Sigmoid colon (tissue), 4 donors: ENCODE data around the gene TAF6.

Experiments
- CTCF ChIP-seq, 4 experiments: fragments of 450-650 bp in 3 of 4; fragments of 200-600 bp in 1 of 4; IDR thresholded peaks; one replicate each; pipeline ENCODE4 v1.5.1; 2016 to 2019; ENCODE audit warnings: antibody characterized with exemption in 4 of 4, mild to moderate bottlenecking in 3 of 4, moderate library complexity in 2 of 4
- POLR2A ChIP-seq, 2 donors: fragments of 450-650 bp; IDR thresholded peaks; one replicate each; pipeline ENCODE4 v1.6.1; 2016; ENCODE audit warnings: antibody characterized with exemption in 2 of 2, mild to moderate bottlenecking in 2 of 2, moderate library complexity in 2 of 2
- POLR2AphosphoS5 ChIP-seq, 4 donors: sonication (generic); formaldehyde crosslinking; IDR thresholded peaks; one replicate each; pipeline ENCODE4 v1.6.1; 2017; ENCODE audit warnings: antibody characterized with exemption in 4 of 4

DNA sequence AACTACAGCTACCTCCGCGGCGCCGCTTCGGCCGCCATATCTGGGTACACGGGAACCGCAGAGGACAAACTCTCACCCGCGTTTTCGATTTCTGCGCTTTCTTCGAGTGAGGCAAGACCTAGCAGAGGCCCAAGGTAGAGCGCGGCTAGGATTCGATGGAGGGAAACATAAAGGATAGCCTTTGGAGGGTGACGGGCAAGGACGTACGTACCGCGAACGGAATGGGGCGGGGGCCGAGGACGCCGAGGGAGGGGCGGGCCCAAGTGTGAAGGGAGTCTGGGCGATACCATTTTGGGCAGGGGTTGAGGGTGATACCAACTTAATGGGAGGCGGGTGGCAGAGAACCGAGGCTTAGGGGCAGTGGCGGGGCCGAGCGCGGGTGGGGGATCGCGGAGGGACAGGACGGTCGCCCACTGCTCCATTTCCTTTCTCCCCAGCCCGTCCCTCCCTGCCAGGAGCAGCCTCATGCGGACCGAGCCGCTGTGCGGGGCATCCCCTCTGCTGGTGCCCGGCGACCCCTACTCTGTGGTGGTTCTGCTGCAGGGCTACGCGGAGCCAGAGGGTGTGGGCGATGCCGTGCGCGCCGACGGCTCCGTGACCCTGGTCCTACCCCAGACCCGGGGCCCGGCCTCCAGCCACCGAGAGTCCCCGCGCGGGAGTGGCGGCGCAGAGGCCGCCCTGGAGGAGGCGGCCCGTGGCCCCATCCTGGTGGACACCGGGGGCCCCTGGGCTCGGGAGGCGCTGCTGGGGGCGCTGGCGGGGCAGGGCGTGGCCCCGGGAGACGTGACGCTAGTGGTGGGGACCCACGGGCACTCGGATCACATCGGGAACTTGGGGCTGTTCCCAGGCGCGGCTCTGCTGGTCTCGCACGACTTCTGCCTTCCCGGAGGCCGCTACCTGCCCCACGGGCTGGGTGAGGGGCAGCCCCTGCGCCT lies 8.0 kb upstream of the TAF6 start, which contains the start of gene MBLAC1:
- TF ChIP-seq POLR2AphosphoS5 (IDR thresholded peaks at IDR 0.05), result peak; percentile 44 to 91 (median 76)
- TF ChIP-seq CTCF (IDR thresholded peaks at IDR 0.05), result no peak
- TF ChIP-seq POLR2A (IDR thresholded peaks at IDR 0.05), result peak; percentile 13 to 81
